ENCODE measurements around the gene SHISA5.

SHISA5 gene

DNA sequence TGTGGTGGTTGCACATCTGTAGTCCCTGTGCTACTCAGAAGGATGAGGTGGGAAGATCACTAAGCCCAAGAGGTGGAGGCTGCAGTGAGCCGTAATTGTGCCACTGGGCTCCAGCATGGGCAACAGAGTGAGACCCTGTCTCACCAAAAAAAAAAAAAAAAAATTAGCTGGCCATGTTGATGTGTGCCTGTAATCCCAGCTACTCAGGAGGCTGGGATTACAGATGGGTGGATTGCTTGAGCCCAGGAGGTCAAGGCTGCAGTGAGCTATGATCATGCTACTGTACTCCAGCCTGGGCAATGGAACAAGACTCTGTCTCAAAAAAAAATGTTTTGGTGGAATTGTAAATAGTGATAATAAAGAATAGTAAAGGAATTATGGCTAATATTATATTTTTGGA is 47.5 kb downstream of the SHISA5 start:
- no peak for DNase-seq

GRCh38 chr3:48451270-48451669 is 52.7 kb downstream of the SHISA5 start:
- DNase-seq, result no peak

DNA sequence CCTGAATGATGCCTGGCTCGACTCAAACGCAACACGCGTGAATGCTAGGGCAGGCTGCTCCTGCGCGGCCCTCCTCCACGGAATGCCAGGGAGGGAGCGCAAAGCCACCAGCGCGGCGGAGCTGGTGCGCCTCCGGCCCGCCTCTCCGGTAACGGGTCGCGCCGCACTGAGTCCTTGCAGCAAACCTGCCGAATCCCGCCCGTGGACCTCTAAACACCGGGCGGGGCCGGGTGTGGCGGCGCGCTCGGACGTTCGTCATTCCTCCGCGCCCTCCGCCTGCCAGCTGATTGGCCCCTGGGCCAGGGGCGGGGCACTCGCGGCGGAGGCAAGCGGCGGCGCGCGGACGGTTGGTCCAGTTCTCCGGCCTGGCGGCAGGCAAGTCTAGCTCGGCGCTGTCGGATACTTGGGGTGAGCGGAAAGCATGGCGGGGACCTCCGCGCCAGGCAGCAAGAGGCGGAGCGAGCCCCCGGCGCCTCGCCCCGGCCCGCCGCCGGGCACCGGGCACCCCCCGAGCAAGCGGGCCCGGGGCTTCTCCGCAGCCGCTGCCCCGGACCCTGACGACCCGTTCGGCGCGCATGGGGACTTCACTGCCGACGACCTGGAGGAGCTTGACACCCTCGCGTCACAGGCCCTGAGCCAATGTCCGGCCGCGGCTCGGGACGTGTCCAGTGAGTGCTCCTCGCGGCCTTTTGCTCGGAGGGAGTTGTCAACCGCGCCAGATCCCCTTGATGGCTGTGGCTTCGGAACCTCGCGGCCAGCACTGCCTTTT is 57.4 kb downstream of the SHISA5 start, which contains the start of gene ATRIP:
TSS of gene ATRIP (plus strand) at position 313 of the 769 bp plus-strand sequence. CDS start at position 422, 109 bp downstream.
- DNase-seq, result peak; percentile 78 to 84 (median 83)

DNA sequence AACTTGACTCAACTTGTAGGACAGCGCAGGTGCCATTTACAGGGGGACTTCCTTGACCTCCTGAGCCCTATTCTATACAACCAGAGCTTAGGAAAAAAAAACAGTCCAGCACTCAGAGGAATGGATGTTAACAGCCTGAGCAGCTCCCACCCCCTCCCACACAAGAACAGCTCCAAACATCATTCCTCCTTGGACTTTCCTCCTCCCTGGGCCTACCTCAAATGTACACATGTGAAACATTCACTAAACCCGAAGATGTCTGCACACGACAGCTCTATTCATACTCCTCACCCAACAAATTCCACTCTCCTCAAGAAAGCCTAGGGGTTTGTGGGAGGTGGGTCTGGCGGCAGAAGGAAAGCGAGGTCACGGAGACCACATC is 57.9 kb downstream of the SHISA5 start:
- no peak for DNase-seq

GRCh38 chr3:48445277-48445882 is 58.6 kb downstream of the SHISA5 start:
- DNase-seq, result no peak

DNA sequence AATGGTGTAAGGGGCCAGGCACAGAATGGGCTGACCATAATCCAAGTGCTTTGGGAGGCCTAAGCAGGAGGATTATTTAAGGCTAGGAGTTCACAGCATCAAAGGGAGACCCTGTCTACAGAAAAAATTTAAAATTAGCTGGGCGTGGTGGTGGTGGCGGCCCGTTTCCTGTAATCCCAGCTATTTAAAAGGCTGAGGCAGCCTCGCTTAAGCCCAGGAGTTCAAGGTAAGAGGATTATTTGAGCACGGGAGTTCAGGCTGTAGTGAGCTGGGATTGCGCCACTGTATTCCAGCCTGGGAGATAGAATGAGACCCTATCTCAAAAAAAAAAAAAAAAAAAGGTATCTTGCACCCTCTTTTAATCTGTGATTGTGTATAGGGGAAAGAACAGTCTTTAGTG is 62.0 kb downstream of the SHISA5 start:
- no peak for DNase-seq

DNA sequence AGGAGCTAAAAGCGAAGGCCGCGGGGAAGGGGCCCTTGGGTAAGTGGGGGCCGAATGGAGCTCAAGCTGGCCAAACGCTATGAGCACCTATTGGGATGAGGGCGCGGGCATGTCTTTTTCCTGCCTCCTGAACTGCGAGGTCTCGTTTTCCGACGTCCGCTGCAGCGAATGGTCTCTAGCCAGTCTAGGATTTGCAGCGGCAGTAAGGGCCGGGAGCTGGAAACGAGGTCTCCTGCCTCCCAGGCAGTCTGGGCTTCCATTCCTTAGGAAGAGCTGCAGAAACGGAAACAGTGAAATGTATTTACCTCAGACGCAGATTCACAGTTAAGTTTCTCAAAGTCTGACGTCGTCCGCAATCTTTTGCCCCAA is 63.4 kb downstream of the SHISA5 start:
- peak in 2 of 5 experiments; percentile 20 to 33 for DNase-seq

DNA sequence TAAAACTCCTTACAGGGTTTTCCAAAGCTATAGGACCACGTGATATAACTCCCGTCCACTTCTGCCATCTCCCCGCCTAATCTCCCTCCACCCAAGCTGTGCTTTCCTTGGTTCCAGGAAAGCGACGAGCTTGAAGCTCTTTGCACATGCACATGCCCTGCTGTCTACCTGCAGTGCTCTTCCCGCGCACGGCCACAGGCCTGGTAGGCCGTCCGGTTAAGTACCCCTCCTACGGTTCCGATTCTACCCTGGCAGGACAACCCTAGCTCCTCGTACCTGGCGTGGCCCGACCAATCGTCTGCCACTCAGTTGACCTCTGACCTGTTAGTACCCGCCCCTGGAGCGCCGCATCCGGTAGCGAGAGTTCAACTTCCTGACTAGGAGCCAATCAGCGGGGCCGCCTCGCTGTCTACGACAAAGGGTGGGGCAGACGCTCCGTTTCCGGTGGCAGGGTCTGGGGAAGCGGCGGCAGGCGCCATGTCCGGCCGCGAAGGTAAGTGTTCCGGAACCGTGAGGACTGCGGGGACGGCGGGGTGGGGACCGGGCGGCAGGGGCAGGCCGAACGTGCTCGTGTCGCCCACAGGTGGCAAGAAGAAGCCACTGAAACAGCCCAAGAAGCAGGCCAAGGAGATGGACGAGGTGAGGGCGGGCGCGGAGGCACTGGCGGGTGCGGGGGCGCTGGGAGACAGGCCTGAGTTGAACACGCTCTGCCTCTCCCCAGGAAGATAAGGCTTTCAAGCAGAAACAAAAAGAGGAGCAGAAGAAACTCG is 64.0 kb downstream of the SHISA5 start, which contains the start of the genes CCDC51 and TMA7:
TSS of gene CCDC51 (minus strand) at position 300 of the 770 bp plus-strand sequence. CDS start 4,991 bp downstream, outside the sequence.
TSS of gene TMA7 (plus strand) at position 438 of the 770 bp plus-strand sequence. CDS start at position 478, 40 bp downstream.
- peak; percentile 95 to 98 (median 98) for DNase-seq

GRCh38 chr3:48437812-48438211 is 66.2 kb downstream of the SHISA5 start:
- DNase-seq, result no peak

DNA sequence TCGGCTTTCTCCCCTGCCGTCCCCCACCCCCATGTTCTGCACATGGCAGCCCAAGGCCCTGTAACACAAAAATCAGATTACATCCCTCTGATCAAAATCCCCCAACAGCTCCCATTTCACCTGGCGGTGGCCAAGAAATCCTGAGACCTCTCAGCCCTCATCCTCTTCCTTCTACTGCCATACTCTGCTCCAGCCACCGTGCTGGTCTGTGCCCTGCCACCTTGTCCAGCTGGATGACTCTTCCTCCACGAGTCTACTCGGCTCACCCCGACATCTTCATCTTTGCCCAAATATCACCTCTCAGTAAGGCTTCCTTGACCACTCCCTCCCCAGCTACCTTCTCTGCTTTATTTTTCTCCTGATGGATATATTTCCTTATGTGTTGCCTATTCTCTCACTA is 67.1 kb downstream of the SHISA5 start:
- DNase-seq, result no peak

- no peak for DNase-seq
These were observed 67.5 kb downstream of the SHISA5 start for GRCh38 chr3:48436477-48436787.

GRCh38 chr3:48435774-48436476 is 68.0 kb downstream of the SHISA5 start:
- DNase-seq, result peak; percentile 66 to 82 (median 76)

- no peak for DNase-seq
These were observed 68.8 kb downstream of the SHISA5 start for GRCh38 chr3:48435223-48435595.

- peak in 1 of 5 experiments; percentile 30 for DNase-seq
These were observed 69.3 kb downstream of the SHISA5 start for GRCh38 chr3:48434591-48435222.

- no peak for DNase-seq
These were observed 70.4 kb downstream of the SHISA5 start for GRCh38 chr3:48433472-48434118.

DNA sequence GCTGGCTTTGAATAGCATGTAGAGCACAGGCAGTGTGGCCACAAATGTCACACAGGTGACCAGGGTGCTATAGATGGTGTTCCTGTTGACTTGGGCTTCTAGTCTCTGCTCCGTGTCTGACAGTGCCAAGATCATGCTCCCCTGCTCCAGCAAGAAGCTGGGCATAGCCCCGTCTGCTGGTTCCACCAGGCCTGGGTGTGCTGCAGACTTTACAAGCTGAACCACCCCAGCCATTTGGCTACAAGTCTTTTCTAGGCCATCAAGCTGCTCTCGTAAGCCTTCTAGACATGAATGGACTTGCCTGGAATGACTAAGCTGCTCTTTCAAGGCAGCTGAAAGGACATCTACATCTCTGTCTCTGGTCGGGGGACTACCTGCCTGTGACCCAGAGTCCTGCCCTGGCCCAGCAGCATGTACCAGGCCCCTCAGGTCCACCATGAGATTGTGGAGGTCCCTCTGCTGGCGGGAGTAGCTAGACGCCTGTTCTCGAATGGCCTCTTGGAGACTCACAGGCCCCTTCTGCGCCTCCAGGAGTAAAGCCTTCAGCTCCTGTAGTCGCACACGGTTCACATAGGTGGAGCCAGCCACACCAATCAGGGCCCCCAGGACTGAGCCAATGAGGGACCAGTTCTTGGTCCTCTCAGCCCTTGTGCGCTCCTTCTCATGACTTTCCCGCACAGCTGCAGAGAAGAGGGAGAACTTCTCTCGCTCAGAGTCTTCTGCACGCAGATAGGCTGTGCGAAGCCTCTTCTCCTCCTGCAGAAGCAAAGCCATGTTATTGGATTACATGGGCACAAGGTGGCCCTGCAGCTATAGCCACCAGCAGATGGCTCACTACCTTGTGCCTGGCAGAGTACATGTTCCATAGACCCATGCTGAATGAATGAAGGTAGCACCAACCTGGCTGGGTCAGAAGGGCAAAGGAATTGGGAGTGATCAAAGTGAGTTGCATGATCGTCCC is 71.3 kb downstream of the SHISA5 start:
- DNase-seq, result peak in 1 of 5 experiments; percentile 36

- DNase-seq, result no peak
These were observed 72.5 kb downstream of the SHISA5 start for GRCh38 chr3:48431224-48432029.

GRCh38 chr3:48430708-48431101 is 73.3 kb downstream of the SHISA5 start:
- no peak for DNase-seq

DNA sequence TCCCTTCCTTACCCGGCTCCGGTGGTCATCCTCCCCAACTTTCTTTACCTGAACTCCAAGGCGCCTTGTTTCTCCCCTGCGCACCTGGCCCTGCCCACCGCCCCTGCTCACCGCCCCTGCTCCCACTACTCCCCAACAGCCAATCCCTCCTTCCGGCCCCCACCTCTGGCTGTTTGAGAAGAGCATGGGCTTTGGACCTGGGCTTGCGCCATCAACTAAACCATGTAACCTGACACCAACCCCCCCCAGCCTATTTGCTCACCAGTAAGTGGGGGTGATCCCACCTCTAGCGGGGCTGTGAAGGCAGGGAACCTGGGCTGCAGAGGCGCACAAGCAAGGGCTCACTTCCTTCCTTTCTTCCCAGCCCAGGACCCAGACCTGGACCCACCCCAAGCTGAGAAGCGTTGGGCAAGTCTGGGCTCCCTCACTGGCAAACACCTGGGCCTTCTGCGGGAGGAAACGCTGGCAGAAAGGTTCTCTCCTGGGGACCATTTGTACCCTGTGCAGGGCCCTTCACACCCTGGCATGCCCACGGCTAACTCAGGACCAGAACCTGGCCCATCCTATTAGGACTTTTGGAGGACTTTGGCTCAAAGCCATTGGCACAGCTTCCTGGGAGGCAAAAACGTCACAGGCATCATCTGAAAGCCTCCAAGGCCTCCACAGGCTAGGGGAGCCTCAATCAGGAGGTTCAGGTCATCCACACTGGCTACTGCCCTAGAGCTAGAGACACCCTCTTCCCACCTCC is 73.8 kb downstream of the SHISA5 start, which contains the start of gene PLXNB1:
TSS of gene PLXNB1 (minus strand) at position 127 of the 748 bp plus-strand sequence. CDS start 5,475 bp downstream, outside the sequence.
- no peak for DNase-seq

Data from T-helper 2 cell (primary cell).